ENCODE data around the gene SEMA4D. TPM values are rescaled to one million over a fixed set of nuclear protein-coding genes. Genes with fewer than 3 reads are reported as not detected.

SEMA4D gene
- total and polyA plus RNA-seq, 9 of the 15 experiments (the other 6 are each of a cell fraction or from before 2014, with no cell fraction given): 0.38 to 5.1 (median 1.8) TPM

- 0 out of 2 replicates have a peak, but pooled peaks have one; percentile 73 for TF ChIP-seq HMGXB4 (CRISPR knock-in tag; IDR thresholded peaks at IDR 0.05)
- TF ChIP-seq NFYB (IDR thresholded peaks at IDR 0.05; ENCODE audit: extremely low read depth, insufficient read length): no peak
- no peak for TF ChIP-seq BMI1 (IDR thresholded peaks at IDR 0.05; ENCODE audit: low read length)
- TF ChIP-seq KLF1 (tag; IDR thresholded peaks at IDR 0.05): no peak
- no peak for TF ChIP-seq TCF7L2 (IDR thresholded peaks at IDR 0.05; ENCODE audit: low read depth, low read length)
- TF ChIP-seq ZNF696 (CRISPR knock-in tag; conservative IDR thresholded peaks at IDR 0.05): no peak
- TF ChIP-seq ZNF79 (CRISPR knock-in tag; IDR thresholded peaks at IDR 0.05; ENCODE audit: low read depth): no peak
- TF ChIP-seq POLR2G (IDR thresholded peaks at IDR 0.05; ENCODE audit: low read depth, low read length): peak; percentile 81
- TF ChIP-seq ILK (tag; IDR thresholded peaks at IDR 0.05; ENCODE audit: borderline replicate concordance, low read depth): no peak
- TF ChIP-seq FIP1L1 (IDR thresholded peaks at IDR 0.05; ENCODE audit: low read depth, low read length, poor library complexity, severe bottlenecking): peak; percentile 42
- TF ChIP-seq NCOA2 (IDR thresholded peaks at IDR 0.05; ENCODE audit: partially characterized antibody in 2 of 2): no peak
- no peak for TF ChIP-seq KAT8 (IDR thresholded peaks at IDR 0.05; ENCODE audit: low read depth)
- no peak for TF ChIP-seq KHSRP (IDR thresholded peaks at IDR 0.05)
- TF ChIP-seq THRAP3 (IDR thresholded peaks at IDR 0.05; ENCODE audit: borderline replicate concordance): no peak
- TF ChIP-seq HMG20B (CRISPR knock-in tag; IDR thresholded peaks at IDR 0.05): no peak
- TF ChIP-seq CLOCK (CRISPR knock-in tag; IDR thresholded peaks at IDR 0.05; ENCODE audit: borderline replicate concordance): no peak
- no peak for TF ChIP-seq MCM7 (IDR thresholded peaks at IDR 0.05)
- no peak for TF ChIP-seq ZNF655 (CRISPR knock-in tag; IDR thresholded peaks at IDR 0.05)
- TF ChIP-seq ZNF263 (CRISPR knock-in tag; IDR thresholded peaks at IDR 0.05; ENCODE audit: borderline replicate concordance): no peak
- TF ChIP-seq TAF9B (IDR thresholded peaks at IDR 0.05; ENCODE audit: partially characterized antibody): no peak
- peak; percentile 33 for TF ChIP-seq PRPF4 (IDR thresholded peaks at IDR 0.05; ENCODE audit: insufficient read depth, low read depth, low read length, poor library complexity, severe bottlenecking)
- no peak for TF ChIP-seq ZNF583 (CRISPR knock-in tag; IDR thresholded peaks at IDR 0.05)
- TF ChIP-seq SLC30A9 (CRISPR knock-in tag; IDR thresholded peaks at IDR 0.05): no peak
- TF ChIP-seq RBFOX2 (IDR thresholded peaks at IDR 0.05; ENCODE audit: low read depth, low read length): peak; percentile 84
Observed at GRCh38 chr9:89311346-89312221, 186.3 kb downstream of the SEMA4D start (continued).

Data from K562 (cell line).